GM21717 (cell line): ENCODE results near the gene PTPN22.
"Not testable (repeated sequence)": the region's sequence is repeated elsewhere in the genome, so short reads cannot be mapped to it uniquely, and the experiment has no call there.

ENCODE experiments used
- ATAC-seq: cut with Tn5 transposase; IDR thresholded peaks from one replicate; pipeline ENCODE4 v1.9.1; 2021; ENCODE audit warnings: mild to moderate bottlenecking, moderate library complexity; ENCODE audit not compliant: unreplicated experiment

Gene PTPN22

DNA sequence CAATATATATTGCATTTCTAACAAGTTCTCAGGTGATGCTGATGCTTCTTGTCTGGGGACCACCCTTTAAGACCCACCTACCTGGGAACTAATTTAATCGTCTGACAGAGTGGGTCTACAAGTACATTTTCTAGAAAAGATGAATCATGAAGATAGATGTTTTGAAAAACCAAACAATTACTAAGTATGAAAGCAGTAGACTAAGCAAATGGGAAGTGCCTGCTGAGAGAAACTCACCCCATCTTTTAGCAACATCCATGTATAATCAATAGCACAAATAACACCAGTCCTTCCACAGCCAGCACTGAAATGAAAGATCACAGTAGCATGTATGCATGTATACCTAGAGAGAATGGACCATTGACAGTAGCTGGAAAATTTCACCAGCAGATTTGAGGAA, 17.3 kb downstream of the PTPN22 start:
- no peak for ATAC-seq

DNA sequence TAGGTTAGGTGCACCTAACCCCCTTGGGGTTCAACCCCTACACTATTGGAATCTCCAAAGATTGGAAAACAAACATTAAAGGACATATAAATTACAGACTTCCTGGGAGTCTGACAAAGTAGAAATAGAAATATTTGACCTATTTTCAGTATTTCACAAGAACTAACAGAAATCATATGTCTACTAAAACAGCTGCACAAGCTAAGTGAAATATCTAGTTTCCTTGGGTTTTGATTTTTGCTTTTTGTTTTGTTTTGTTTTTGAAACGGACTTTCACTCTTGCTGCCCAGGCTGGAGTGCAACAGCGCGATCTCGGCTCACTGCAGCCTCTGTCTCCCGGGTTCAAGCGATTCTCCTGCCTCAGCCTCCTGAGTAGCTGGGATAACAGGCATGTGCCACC, 18.8 kb downstream of the PTPN22 start:
- ATAC-seq = not testable (repeated sequence)

DNA sequence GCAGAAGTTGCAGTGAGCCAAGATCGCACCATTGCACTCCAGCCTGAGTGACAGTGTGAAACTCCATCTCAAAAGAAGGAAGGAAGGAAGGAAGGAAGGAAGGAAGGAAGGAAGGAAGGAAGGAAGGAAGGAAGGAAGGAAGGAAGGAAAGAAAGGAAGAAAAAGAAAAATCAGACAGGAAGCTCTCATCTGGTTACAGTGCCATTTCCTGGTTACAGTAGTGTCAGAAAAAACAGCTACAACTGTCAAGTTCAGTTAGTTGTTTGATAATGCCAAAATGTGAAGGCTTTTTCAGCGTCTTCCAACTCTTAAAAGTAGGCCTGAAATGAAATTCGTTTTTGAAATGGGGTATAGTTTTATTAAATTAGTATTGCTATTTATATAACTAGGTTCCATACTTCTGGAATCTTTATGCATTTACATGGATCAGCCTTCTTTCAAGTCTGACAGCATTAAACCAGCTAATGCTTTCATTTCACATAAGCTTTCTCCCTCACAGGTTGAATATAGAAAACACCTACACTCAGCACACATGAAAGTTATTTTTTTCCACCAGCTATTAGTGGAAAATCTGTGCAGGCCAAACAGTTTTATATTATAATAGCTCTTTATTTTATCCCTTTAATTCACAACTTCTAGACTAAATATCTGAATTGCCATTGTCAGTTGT, 21.2 kb downstream of the PTPN22 start:
- no peak for ATAC-seq

- no peak for ATAC-seq
Observed at GRCh38 chr1:113849072-113849471, 22.4 kb downstream of the PTPN22 start.

GRCh38 chr1:113846391-113847035, 25.0 kb downstream of the PTPN22 start:
- no peak for ATAC-seq

DNA sequence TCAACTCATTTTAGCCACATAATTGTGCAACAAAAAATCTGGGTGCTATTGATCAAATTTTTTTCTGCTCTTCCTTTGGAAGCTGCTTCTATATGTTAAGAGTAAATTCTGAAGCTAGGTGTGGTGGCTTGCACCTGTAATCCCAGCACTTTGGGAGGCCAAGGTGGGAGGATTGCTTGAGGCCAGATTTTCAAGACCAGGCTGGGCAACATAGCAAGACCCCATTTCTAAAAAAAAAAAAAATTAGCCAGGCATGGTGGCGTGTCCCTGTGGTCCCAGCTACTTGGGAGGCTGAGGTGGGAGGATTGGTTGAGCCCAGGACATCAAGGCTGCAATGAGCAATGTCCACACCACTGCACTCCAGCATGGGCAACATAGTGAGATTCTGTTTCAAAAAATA, 35.0 kb downstream of the PTPN22 start:
- no peak for ATAC-seq

GRCh38 chr1:113835686-113836290, 35.7 kb downstream of the PTPN22 start:
- ATAC-seq = no peak

GRCh38 chr1:113834716-113835115, 36.8 kb downstream of the PTPN22 start:
- no peak for ATAC-seq

GRCh38 chr1:113830039-113830438, 41.5 kb downstream of the PTPN22 start:
- ATAC-seq = no peak

DNA sequence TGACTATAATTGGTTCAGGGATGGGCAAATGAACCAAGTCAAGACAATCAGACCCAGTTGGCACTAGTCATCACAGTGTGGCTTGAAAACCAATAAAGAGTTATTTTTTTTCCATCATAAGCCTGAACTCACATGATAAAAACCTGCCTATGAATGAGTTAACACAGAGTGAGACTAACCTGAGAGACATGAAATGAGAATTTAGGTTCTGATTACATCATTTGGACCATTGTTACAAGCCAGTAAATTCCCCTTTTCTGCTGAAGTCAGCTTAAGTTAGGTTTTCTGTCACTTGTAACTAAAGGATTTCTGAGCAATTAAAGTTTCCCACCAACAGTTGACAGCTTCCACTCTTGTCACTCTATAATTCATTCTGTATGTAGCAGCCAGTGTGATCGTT, 49.6 kb downstream of the PTPN22 start:
- no peak for ATAC-seq

GRCh38 chr1:113818578-113818977, 52.9 kb downstream of the PTPN22 start:
- no peak for ATAC-seq

- no peak for ATAC-seq
Observed at GRCh38 chr1:113813218-113813617, 58.3 kb downstream of the PTPN22 start.

GRCh38 chr1:113812661-113813135, 58.8 kb downstream of the PTPN22 start:
- ATAC-seq = no peak

GRCh38 chr1:113811888-113812660, 59.4 kb downstream of the PTPN22 start, which contains the start of gene RSBN1:
RSBN1 (minus strand) TSS chr1:113812476; CDS start chr1:113812412, 64 bp downstream.
- peak; percentile 89 for ATAC-seq

GRCh38 chr1:113811156-113811887, 60.2 kb downstream of the PTPN22 start:
- ATAC-seq = peak; percentile 30

DNA sequence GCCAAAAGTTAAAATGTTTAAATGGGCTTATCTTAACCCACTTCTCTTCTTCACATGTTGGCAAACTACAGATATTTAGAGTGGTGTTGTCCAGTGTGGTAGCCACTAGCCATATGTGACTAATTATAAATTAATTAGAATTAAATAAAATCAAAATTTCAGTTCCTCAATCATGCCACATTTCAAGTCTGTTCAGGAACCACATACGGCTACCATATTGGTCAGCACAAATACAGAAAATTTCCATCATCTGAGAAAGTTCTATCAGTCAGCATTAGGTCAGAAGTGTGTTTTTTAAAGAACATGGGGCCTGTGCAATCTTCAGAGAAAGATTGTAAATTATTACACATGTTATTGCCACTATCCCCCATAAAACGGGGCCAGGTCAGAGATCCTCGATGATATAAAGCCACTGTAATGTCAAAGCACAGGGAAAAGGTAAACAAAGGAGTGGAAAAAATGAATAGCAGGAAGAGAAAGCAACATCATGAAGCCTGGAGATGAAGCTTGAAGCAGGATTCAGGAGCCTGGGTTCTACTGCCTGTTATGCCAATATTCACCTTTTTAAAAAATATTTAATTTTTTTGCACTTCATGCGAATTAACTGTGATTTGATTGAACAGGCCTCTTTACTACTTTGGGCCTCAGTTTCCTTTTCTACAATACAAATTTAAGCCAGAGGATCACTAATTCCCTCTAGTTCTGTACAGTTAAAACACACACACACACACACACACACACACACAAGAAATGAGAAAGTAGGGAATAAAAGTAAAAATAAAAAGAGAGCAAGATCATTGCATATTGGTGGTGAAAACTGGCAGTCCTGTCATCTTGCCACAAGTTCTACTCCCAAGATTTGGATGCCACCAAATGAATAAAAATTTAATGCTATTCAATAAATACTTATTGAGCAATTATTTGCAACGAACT, 61.6 kb downstream of the PTPN22 start:
- ATAC-seq = no peak

DNA sequence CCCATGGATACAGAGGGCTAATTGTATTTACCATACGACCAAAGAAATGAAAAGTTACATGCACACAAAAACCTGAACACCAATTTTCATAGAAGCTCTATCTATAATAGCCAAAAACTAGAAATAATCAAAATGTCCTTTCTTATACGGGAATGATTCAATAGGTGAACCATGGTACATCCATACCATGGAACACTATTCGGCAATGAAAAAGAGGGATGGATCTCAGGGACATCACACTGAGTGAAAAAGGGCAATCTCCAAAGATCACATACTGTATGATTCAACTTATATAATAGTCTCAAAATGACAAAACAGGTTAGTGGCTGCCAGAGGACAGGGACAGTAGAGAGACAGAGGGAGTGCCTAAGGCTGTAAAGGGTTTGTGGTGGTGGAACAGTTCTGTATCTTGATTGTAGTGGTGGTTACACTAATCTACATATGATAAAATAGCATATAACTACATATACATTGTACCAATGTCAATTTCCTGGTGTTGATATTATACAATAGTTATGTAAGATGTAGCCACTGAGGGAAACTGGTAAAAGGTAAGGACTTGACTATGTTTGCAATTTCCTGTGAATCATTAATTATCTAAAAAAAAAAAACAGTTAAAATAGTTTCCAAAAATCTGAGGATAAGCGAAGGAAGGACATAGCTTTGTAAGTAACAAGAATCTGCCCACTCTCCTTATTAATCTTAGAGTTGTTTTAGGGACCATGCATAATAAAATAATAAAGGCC, 62.9 kb downstream of the PTPN22 start:
- ATAC-seq = no peak

- ATAC-seq = no peak
Observed at GRCh38 chr1:113805639-113806038, 65.9 kb downstream of the PTPN22 start.

DNA sequence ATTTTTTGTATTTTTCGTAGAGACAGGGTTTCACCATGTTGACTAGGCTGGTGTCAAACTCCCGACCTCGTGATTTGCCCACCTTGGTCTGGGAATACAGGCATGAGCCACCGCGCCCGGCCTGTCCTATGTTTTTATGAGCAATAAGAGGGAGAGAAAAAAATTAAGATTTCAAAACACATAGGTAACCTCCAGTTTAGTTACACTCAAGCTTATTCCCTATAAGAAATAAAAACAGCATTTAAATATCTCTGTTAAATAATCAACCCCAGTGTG, 66.3 kb downstream of the PTPN22 start:
- ATAC-seq = no peak
